A673 (cell line): ENCODE measurements around the gene SPON1. TPM values are rescaled to one million over a fixed set of nuclear protein-coding genes. Genes with fewer than 3 reads are reported as not detected.

ENCODE experiments used
- BruUV-seq: library from RNA; stranded (reverse); fragments of 400-500 nt; replicated peaks from 2 replicates; lab custom pipeline; 2021; lab: Mats Ljungman, UMichigan
- CTCF ChIA-PET: fragments of 300-600 bp; sonication (Branson Sonifier 250); formaldehyde crosslinking; loops from one replicate; lab custom pipeline; 2022; ENCODE audit warnings: antibody characterized with exemption; lab: Charles Lee
- POLR2A ChIA-PET: fragments of 300-600 bp; sonication (Branson Sonifier 250); formaldehyde crosslinking; loops from one replicate; lab custom pipeline; 2022; ENCODE audit warnings: antibody characterized with exemption; ENCODE audit not compliant: low non-redundant PET; lab: Charles Lee
- DNase-seq: peaks from one replicate; pipeline ENCODE4 v3.0.0-alpha.2; 2015; ENCODE audit warnings: low spot score
- H3K27ac ChIP-seq: fragments of 200-600 bp; sonication (generic); 2 replicates; pipeline ENCODE4 v1.5.1; 2016; ENCODE audit warnings: mixed run types, low read depth, mild to moderate bottlenecking, mixed read lengths, antibody characterized with exemption, low read length; ENCODE audit not compliant: poor library complexity, severe bottlenecking
- H3K27me3 ChIP-seq: fragments of 200-600 bp; sonication (generic); replicated peaks from 2 replicates; pipeline ENCODE4 v1.6.1; 2017; ENCODE audit warnings: mixed run types, low read depth, mild to moderate bottlenecking, mixed read lengths, antibody characterized with exemption, low read length; ENCODE audit not compliant: insufficient read depth, poor library complexity
- H3K36me3 ChIP-seq: fragments of 200-600 bp; sonication (generic); 2 replicates; pipeline ENCODE4 v1.6.1; 2016; ENCODE audit warnings: mixed run types, mild to moderate bottlenecking, mixed read lengths, antibody characterized with exemption, low read length; ENCODE audit not compliant: insufficient read depth, poor library complexity, severe bottlenecking
- H3K4me1 ChIP-seq: fragments of 200-600 bp; sonication (generic); 2 replicates; pipeline ENCODE4 v1.6.1; 2017; ENCODE audit warnings: mixed run types, mild to moderate bottlenecking, mixed read lengths, antibody characterized with exemption, low read length; ENCODE audit not compliant: insufficient read depth, poor library complexity, severe bottlenecking
- H3K4me3 ChIP-seq: fragments of 200-600 bp; sonication (generic); 2 replicates; pipeline ENCODE4 v1.5.1; 2016; ENCODE audit warnings: low read depth, mixed run types, mild to moderate bottlenecking, mixed read lengths, low read length; ENCODE audit not compliant: poor library complexity, severe bottlenecking
- H3K9me3 ChIP-seq: fragments of 200-600 bp; sonication (generic); 2 replicates; pipeline ENCODE4 v1.6.1; 2016; ENCODE audit warnings: mixed run types, low read depth, mild to moderate bottlenecking, mixed read lengths, antibody characterized with exemption, low read length; ENCODE audit not compliant: poor library complexity, severe bottlenecking
- CTCF ChIP-seq: fragments of 300-800, 200-600 bp; sonication (generic); conservative IDR thresholded peaks from 2 replicates; pipeline ENCODE4 v1.5.1; 2017; ENCODE audit warnings: low read depth, mild to moderate bottlenecking, antibody characterized with exemption, low read length, moderate library complexity, mixed read lengths
- EZH2 ChIP-seq: fragments of 200-600 bp; sonication (generic); IDR thresholded peaks from 2 replicates; pipeline ENCODE4 v1.6.1; 2017; ENCODE audit warnings: borderline replicate concordance, low read depth, mild to moderate bottlenecking, mixed read lengths, antibody characterized with exemption, low read length; ENCODE audit not compliant: poor library complexity, severe bottlenecking
- intact Hi-C: fragments of 100-400 bp; cut with micrococcal nuclease; formaldehyde crosslinking; loops from one replicate; pipeline ENCODE4 v1.10.0; 2022; ENCODE audit not compliant: unreplicated experiment
- total RNA-seq: library from RNA; stranded (reverse); gene quantifications from 2 replicates; pipeline ENCODE4 v1.2.3, GENCODE V29; 2021

Gene SPON1
- total RNA-seq, 1 experiment from 2014 or later: not detected

GRCh38 chr11:14015711-14016110 is 53.2 kb downstream of the SPON1 start:
- no peaks in the 10 kb centered on the region for H3K9me3 ChIP-seq
- DNase-seq: no peak

GRCh38 chr11:14018441-14018840 is 55.9 kb downstream of the SPON1 start:
- Histone ChIP-seq H3K9me3 (no peaks in the 10 kb centered on the region), H3K27ac (no peak overlapping the region), H3K36me3 (no peaks in the 10 kb centered on the region), H3K27me3 (no peaks in the 10 kb centered on the region), H3K4me3 (no peak overlapping the region), H3K4me1 (no peaks in the 10 kb centered on the region)
- ChIA-PET POLR2A (no interaction called here), CTCF (no interaction called here)
- TF ChIP-seq CTCF: no peak
- no peak for TF ChIP-seq EZH2
- intact Hi-C loops: no loop called here
- no peak for DNase-seq
- no TSS peak for BruUV-seq

More at GRCh38 chr11:14015711-14016110, 53.2 kb downstream of the SPON1 start:
- H3K4me1 ChIP-seq: no peaks in the 10 kb centered on the region
- H3K27me3 ChIP-seq: no peaks in the 10 kb centered on the region
- no peak for TF ChIP-seq CTCF
- TF ChIP-seq EZH2: no peak
- CTCF ChIA-PET: no interaction called here
- no TSS peak for BruUV-seq
- intact Hi-C loops: no loop called here
- H3K36me3 ChIP-seq: no peaks in the 10 kb centered on the region
- no peak overlapping the region for H3K27ac ChIP-seq
- POLR2A ChIA-PET: no interaction called here
- H3K4me3 ChIP-seq: no peak overlapping the region

GRCh38 chr11:14021738-14022137 is 59.2 kb downstream of the SPON1 start:
- BruUV-seq: no TSS peak
- Histone ChIP-seq H3K9me3 (no peaks in the 10 kb centered on the region), H3K4me1 (no peaks in the 10 kb centered on the region), H3K27me3 (peaks cover 10% of the 10 kb centered on the region), H3K27ac (no peak overlapping the region), H3K36me3 (no peaks in the 10 kb centered on the region), H3K4me3 (no peak overlapping the region)
- no peak for DNase-seq
- intact Hi-C loops: no loop called here
- POLR2A ChIA-PET: no interaction called here
- TF ChIP-seq CTCF (no peak), EZH2 (no peak)
- CTCF ChIA-PET: no interaction called here
